NCI-H1092 treated with DMSO at 0.1 percent for 48 hours (cell line): ENCODE measurements around the gene HPS4.

Experiments used
- DNase-seq: peaks from one replicate; lab custom pipeline; 2025; lab: John Stamatoyannopoulos, UW

Gene HPS4

GRCh38 chr22:26464312-26464711 is 19.3 kb downstream of the HPS4 start:
- no peak for DNase-seq

- no peak for DNase-seq
Measured at GRCh38 chr22:26463688-26464087, 19.9 kb downstream of the HPS4 start.

- DNase-seq: no peak
Measured at GRCh38 chr22:26463101-26463661, 20.4 kb downstream of the HPS4 start.

GRCh38 chr22:26462641-26463040 is 20.9 kb downstream of the HPS4 start:
- DNase-seq: no peak

GRCh38 chr22:26462051-26462450 is 21.5 kb downstream of the HPS4 start:
- no peak for DNase-seq

GRCh38 chr22:26461188-26461810 is 22.3 kb downstream of the HPS4 start:
- peak; percentile 38 for DNase-seq

- DNase-seq: no peak
Measured at GRCh38 chr22:26460202-26460601, 23.4 kb downstream of the HPS4 start.

GRCh38 chr22:26457661-26458272 is 25.8 kb downstream of the HPS4 start:
- DNase-seq: no peak

GRCh38 chr22:26453812-26454500 is 29.6 kb downstream of the HPS4 start:
- no peak for DNase-seq

GRCh38 chr22:26453216-26453615 is 30.4 kb downstream of the HPS4 start:
- DNase-seq: no peak

GRCh38 chr22:26452236-26453016 is 31.2 kb downstream of the HPS4 start:
- no peak for DNase-seq

- no peak for DNase-seq
Measured at GRCh38 chr22:26450453-26451185, 33.0 kb downstream of the HPS4 start.

GRCh38 chr22:26448941-26449340 is 34.6 kb downstream of the HPS4 start:
- no peak for DNase-seq

GRCh38 chr22:26448334-26448733 is 35.2 kb downstream of the HPS4 start:
- DNase-seq: no peak

GRCh38 chr22:26447584-26448329 is 35.8 kb downstream of the HPS4 start:
- no peak for DNase-seq

- no peak for DNase-seq
Measured at GRCh38 chr22:26446808-26447515, 36.6 kb downstream of the HPS4 start.

GRCh38 chr22:26445577-26446275 is 37.9 kb downstream of the HPS4 start:
- DNase-seq: no peak

GRCh38 chr22:26444777-26445176 is 38.8 kb downstream of the HPS4 start:
- DNase-seq: no peak

- peak; percentile 28 for DNase-seq
Measured at GRCh38 chr22:26443901-26444690, 39.5 kb downstream of the HPS4 start.
